Right cardiac atrium (tissue), 5 donors: ENCODE results near the gene INCENP. TPM values are rescaled to one million over a fixed set of nuclear protein-coding genes. Genes with fewer than 3 reads are reported as not detected.
A peak's percentile ranks its signal among the peaks of the same experiment; 100 is the strongest.
"Not testable (repeated sequence)": the region's sequence is repeated elsewhere in the genome, so short reads cannot be mapped to it uniquely, and the experiment has no call there.

Experiments
- ATAC-seq, 2 donors: fragments of 200-7000 bp; cut with Tn5 transposase; one replicate each; pipeline versions ENCODE4 v1.8.0 to v1.9.1; 2020; ENCODE audit warnings: moderate library complexity in 2 of 2, mild to moderate bottlenecking in 1 of 2
- DNase-seq, 3 donors: peaks; one replicate each; pipeline ENCODE4 v3.0.0-alpha.2; 2020
- H3K27ac ChIP-seq: one replicate; pipeline ENCODE4 v1.5.1; 2013; ENCODE audit warnings: mild to moderate bottlenecking, low read length, control low read depth, moderate library complexity
- H3K27me3 ChIP-seq: one replicate; pipeline ENCODE4 v1.6.1; 2013; ENCODE audit not compliant: control insufficient read depth, insufficient read depth
- H3K4me1 ChIP-seq: one replicate; pipeline ENCODE4 v1.6.1; 2013; ENCODE audit warnings: low read length; ENCODE audit not compliant: control insufficient read depth, insufficient read depth
- H3K4me3 ChIP-seq: one replicate; pipeline ENCODE4 v1.5.1; 2013; ENCODE audit warnings: low read length, control low read depth
- H3K9me3 ChIP-seq: one replicate; pipeline ENCODE4 v1.6.1; 2013; ENCODE audit warnings: low read length; ENCODE audit not compliant: control insufficient read depth
- WGBS: extraction: QIAGEN DNeasy Blood & Tissue Kit; methylation state at CpG from one replicate; pipeline ENCODE4 v1.1.7; 2013; 5-methylcytosine and 5-hydroxymethylcytosine counted together
- intact Hi-C, 4 donors: fragments of 100-400 bp; cut with DNase I; formaldehyde crosslinking; loops; one replicate each; pipeline versions ENCODE4 v1.11.0 to v1.14.0; 2022 to 2023
- polyA plus RNA-seq: library from polyadenylated mRNA; stranded (reverse); fragments of 200-250 nt; gene quantifications from one replicate; pipeline ENCODE4 v1.2.3, GENCODE V29; 2013
- total RNA-seq, 4 donors: library from RNA; stranded (reverse); fragmentation: NEBNext Ultra II Directional; extraction: Animal tissue kit (Norgen Biotek cat#: 25700); gene quantifications; one replicate each; pipeline ENCODE4 v1.2.1, GENCODE V29; 2021
- donor health status: healthy with polysubstance abuse.
- donor health status: DM: no; HTN: yes; CAD: no.
- donor health status: DM: no; HTN: no; CAD: no.
- donor health status: DM: no; HTN: yes; CAD: no; lungs with severe emphysema.
- donor health status: DM: yes; HTN: yes; CAD: no.

The INCENP gene
- total and polyA plus RNA-seq, 5 donors, result 3.6 to 24.4 (median 17.9) TPM

GRCh38 chr11:62181097-62181496, 57.3 kb downstream of the INCENP start:
- 91% methylated on average over 2 of the region's 2 CpGs for WGBS
- H3K4me3 ChIP-seq, result no peak overlapping the region
- no peak for DNase-seq
- H3K27ac ChIP-seq, result no peak overlapping the region
- intact Hi-C loops, result no loop called here
- ATAC-seq, result no peak
- H3K9me3 ChIP-seq, result no peaks in the 10 kb centered on the region
- no peaks in the 10 kb centered on the region for H3K27me3 ChIP-seq
- no peaks in the 10 kb centered on the region for H3K4me1 ChIP-seq

- no peak overlapping the region for H3K4me3 ChIP-seq
- no peaks in the 10 kb centered on the region for H3K27me3 ChIP-seq
- H3K9me3 ChIP-seq, result no peaks in the 10 kb centered on the region
- no peaks in the 10 kb centered on the region for H3K4me1 ChIP-seq
- no peak overlapping the region for H3K27ac ChIP-seq
- WGBS, result 79% methylated on average over 8 of the region's 8 CpGs
- no peak for DNase-seq
- ATAC-seq, result no peak
- intact Hi-C loops, result no loop called here
Observed at GRCh38 chr11:62182147-62182891, 58.5 kb downstream of the INCENP start.

GRCh38 chr11:62186195-62186594, 62.4 kb downstream of the INCENP start:
- WGBS, result 49% methylated on average over 2 of the region's 2 CpGs
- H3K9me3 ChIP-seq, result no peaks in the 10 kb centered on the region
- DNase-seq, result no peak
- intact Hi-C loops, result no loop called here
- H3K4me1 ChIP-seq, result no peaks in the 10 kb centered on the region
- no peaks in the 10 kb centered on the region for H3K27me3 ChIP-seq
- peak in 1 of 2 donors; percentile 47 for ATAC-seq
- no peak overlapping the region for H3K27ac ChIP-seq
- H3K4me3 ChIP-seq, result no peak overlapping the region

GRCh38 chr11:62190011-62190410, 66.2 kb downstream of the INCENP start, which contains the start of gene SCGB1D1:
SCGB1D1 (plus strand) TSS chr11:62190216; CDS start chr11:62190285, 69 bp downstream.
- intact Hi-C loops, result no loop called here
- WGBS, result 72% methylated on average over 9 of the region's 9 CpGs
- H3K27me3 ChIP-seq, result no peaks in the 10 kb centered on the region
- no peak within 1 kb of the TSS for H3K27ac ChIP-seq
- no peaks in the 10 kb centered on the region for H3K9me3 ChIP-seq
- H3K4me3 ChIP-seq, result no peak within 1 kb of the TSS
- ATAC-seq, result no peak
- DNase-seq, result no peak
- no peaks in the 10 kb centered on the region for H3K4me1 ChIP-seq

GRCh38 chr11:62193952-62194351, 70.1 kb downstream of the INCENP start:
- no peak overlapping the region for H3K27ac ChIP-seq
- intact Hi-C loops, result no loop called here
- ATAC-seq (no peak), DNase-seq (no peak)
- no peaks in the 10 kb centered on the region for H3K4me1 ChIP-seq
- peaks cover 2% of the 10 kb centered on the region for H3K27me3 ChIP-seq
- WGBS, result 65% methylated on average over 4 of the region's 4 CpGs
- H3K4me3 ChIP-seq, result no peak overlapping the region
- no peaks in the 10 kb centered on the region for H3K9me3 ChIP-seq

- H3K4me3 ChIP-seq, H3K9me3 ChIP-seq, ATAC-seq, intact Hi-C loops, H3K27me3 ChIP-seq, DNase-seq, H3K27ac ChIP-seq, H3K4me1 ChIP-seq: not testable (repeated sequence)
- 15% methylated on average over 5 of the region's 9 CpGs for WGBS
Observed at GRCh38 chr11:62195010-62195409, 71.2 kb downstream of the INCENP start.

GRCh38 chr11:62195945-62196344, 72.1 kb downstream of the INCENP start:
- Histone ChIP-seq H3K4me1 (no peaks in the 10 kb centered on the region), H3K9me3 (no peaks in the 10 kb centered on the region), H3K27ac (no peak overlapping the region), H3K27me3 (peaks cover 2% of the 10 kb centered on the region), H3K4me3 (no peak overlapping the region)
- no peak for ATAC-seq
- DNase-seq, result no peak
- intact Hi-C loops, result no loop called here
- 65% methylated on average over 7 of the region's 7 CpGs for WGBS

- DNase-seq, intact Hi-C loops: not testable (repeated sequence)
Observed at GRCh38 chr11:62197400-62197799, 73.6 kb downstream of the INCENP start.

GRCh38 chr11:62201376-62201775, 77.6 kb downstream of the INCENP start:
- WGBS, result 76% methylated on average over 2 of the region's 2 CpGs
- intact Hi-C loops, result no loop called here
- H3K27ac ChIP-seq, result no peak overlapping the region
- H3K4me3 ChIP-seq, result no peak overlapping the region
- no peak for ATAC-seq
- no peak for DNase-seq
- no peaks in the 10 kb centered on the region for H3K4me1 ChIP-seq
- no peaks in the 10 kb centered on the region for H3K9me3 ChIP-seq
- no peaks in the 10 kb centered on the region for H3K27me3 ChIP-seq

More at GRCh38 chr11:62197400-62197799, 73.6 kb downstream of the INCENP start:
- H3K4me3 ChIP-seq, H3K4me1 ChIP-seq, ATAC-seq, H3K9me3 ChIP-seq, H3K27me3 ChIP-seq, H3K27ac ChIP-seq: not testable (repeated sequence)
- 97% methylated on average over 2 of the region's 2 CpGs for WGBS

Other genes with a start within 250 kb of the INCENP start
- 10 to 100 TPM; 37.5 to 50.1 (median 42.5) TPM for gene FADS3, start 232.5 kb upstream of the INCENP start, total RNA-seq
- gene FADS3, start 232.5 kb upstream of the INCENP start, polyA plus RNA-seq, result 43.1 TPM
- 10 to 100 TPM; 12.0 to 18.9 (median 14.9) TPM for gene RAB3IL1, start 206.4 kb upstream of the INCENP start, total RNA-seq
- gene RAB3IL1, start 206.4 kb upstream of the INCENP start, polyA plus RNA-seq, result 9.7 TPM
- gene BEST1, start 173.7 kb upstream of the INCENP start, total RNA-seq, result 1 to 10 TPM; 2.9 to 4.6 (median 3.2) TPM
- 4.6 TPM for gene BEST1, start 173.7 kb upstream of the INCENP start, polyA plus RNA-seq
- gene FTH1, start 156.4 kb upstream of the INCENP start, total RNA-seq, result 1,000 to 10,000 TPM; 2,632 to 3,447 (median 3,097) TPM
- 3,090 TPM for gene FTH1, start 156.4 kb upstream of the INCENP start, polyA plus RNA-seq
- not detected for gene SCGB1D1, start 66.2 kb downstream of the INCENP start, total RNA-seq
- not detected for gene SCGB1D1, start 66.2 kb downstream of the INCENP start, polyA plus RNA-seq
- not detected for gene SCGB2A1, start 84.7 kb downstream of the INCENP start, total RNA-seq
- gene SCGB2A1, start 84.7 kb downstream of the INCENP start, polyA plus RNA-seq, result not detected
- gene SCGB1D2, start 118.2 kb downstream of the INCENP start, total RNA-seq, result under 1 TPM in 1 of 4 donors, not detected in 3; 0.94 TPM
- gene SCGB1D2, start 118.2 kb downstream of the INCENP start, polyA plus RNA-seq, result 1.2 TPM
- gene SCGB2A2, start 146.1 kb downstream of the INCENP start, total RNA-seq, result not detected
- not detected for gene SCGB2A2, start 146.1 kb downstream of the INCENP start, polyA plus RNA-seq
- gene SCGB1D4, start 175.1 kb downstream of the INCENP start, total RNA-seq, result not detected
- gene SCGB1D4, start 175.1 kb downstream of the INCENP start, polyA plus RNA-seq, result not detected
- gene ASRGL1, start 213.4 kb downstream of the INCENP start, total RNA-seq, result 1 to 10 TPM; 4.9 to 8.1 (median 6.5) TPM
- 4.3 TPM for gene ASRGL1, start 213.4 kb downstream of the INCENP start, polyA plus RNA-seq